Measurements from ENCODE around the gene SYT8. TPM values are rescaled to one million over a fixed set of nuclear protein-coding genes. Genes with fewer than 3 reads are reported as not detected.

The SYT8 gene
- total RNA-seq, 2 experiments from 2014 or later: not detected

DNA sequence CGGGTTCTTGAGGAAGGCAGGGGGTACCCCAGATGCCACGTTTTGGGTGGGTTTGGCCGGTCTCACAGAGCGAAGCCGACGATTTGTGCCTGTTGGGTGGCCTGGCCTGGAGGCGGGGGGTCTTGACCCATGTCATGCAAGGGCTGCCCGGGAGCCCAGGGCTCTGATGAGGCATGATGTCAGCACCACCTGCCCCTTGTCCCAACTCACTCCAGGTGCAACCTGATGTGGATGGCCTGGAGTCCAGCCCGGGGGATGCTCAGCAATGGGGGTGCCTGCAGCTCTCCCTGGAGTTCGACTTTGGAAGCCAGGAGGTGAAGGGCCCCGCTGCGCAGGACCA, 851 bp downstream of the SYT8 start:
- Mint-ChIP-seq H3K4me1 (ENCODE audit: low read depth) (peaks cover 10% of the 10 kb centered on the region), H3K27ac (no peak overlapping the region), H3K4me3 (no peak overlapping the region), H3K36me3 (ENCODE audit: low read depth) (no peaks in the 10 kb centered on the region), H3K9me3 (no peaks in the 10 kb centered on the region), H3K27me3 (peaks cover 5% of the 10 kb centered on the region)
- peaks cover 8 to 11% of the 10 kb centered on the region in 2 experiments for H3K27me3 ChIP-seq (ENCODE audit: control insufficient read depth in 1 of 2, insufficient read depth in 2 of 2, low read length in 2 of 2)
- ChIA-PET POLR2A (no interaction called here), CTCF (interaction anchor here (1.6 kb wide), 1 partner anchor 183 kb away, joined by 6 read pairs; no protein-coding TSS in a partner anchor)
- DNase-seq (peak in 3 of 14 experiments; percentile 1 to 31 (median 4)), ATAC-seq (ENCODE audit: poor library complexity) (no peak)
- H3K9me3 ChIP-seq (ENCODE audit: control insufficient read depth in 1 of 2, insufficient read depth in 1 of 2, low read length in 2 of 2): peaks cover 0 to 3% of the 10 kb centered on the region in 2 experiments
- H3K36me3 ChIP-seq (ENCODE audit: insufficient read depth, low read length): no peaks in the 10 kb centered on the region
- no peak overlapping the region for H3K4me3 ChIP-seq (ENCODE audit: low read length)
- intact Hi-C loops (cut with DNase I, micrococcal nuclease): loop anchor here (2.0 kb wide), 2 partner anchors 47 to 83 kb away; partner anchors contain the start of gene TNNT3 (in 1 of the 2)
- TF ChIP-seq, protein P1, sequence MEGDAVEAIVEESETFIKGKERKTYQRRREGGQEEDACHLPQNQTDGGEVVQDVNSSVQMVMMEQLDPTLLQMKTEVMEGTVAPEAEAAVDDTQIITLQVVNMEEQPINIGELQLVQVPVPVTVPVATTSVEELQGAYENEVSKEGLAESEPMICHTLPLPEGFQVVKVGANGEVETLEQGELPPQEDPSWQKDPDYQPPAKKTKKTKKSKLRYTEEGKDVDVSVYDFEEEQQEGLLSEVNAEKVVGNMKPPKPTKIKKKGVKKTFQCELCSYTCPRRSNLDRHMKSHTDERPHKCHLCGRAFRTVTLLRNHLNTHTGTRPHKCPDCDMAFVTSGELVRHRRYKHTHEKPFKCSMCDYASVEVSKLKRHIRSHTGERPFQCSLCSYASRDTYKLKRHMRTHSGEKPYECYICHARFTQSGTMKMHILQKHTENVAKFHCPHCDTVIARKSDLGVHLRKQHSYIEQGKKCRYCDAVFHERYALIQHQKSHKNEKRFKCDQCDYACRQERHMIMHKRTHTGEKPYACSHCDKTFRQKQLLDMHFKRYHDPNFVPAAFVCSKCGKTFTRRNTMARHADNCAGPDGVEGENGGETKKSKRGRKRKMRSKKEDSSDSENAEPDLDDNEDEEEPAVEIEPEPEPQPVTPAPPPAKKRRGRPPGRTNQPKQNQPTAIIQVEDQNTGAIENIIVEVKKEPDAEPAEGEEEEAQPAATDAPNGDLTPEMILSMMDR (IDR thresholded peaks at IDR 0.05): no peak
- no peak overlapping the region for H3K27ac ChIP-seq (ENCODE audit: low read depth in 1 of 2, low read length in 2 of 2)
- peaks cover 35% of the 10 kb centered on the region for H3K4me1 ChIP-seq (ENCODE audit: insufficient read depth, low read length)

DNA sequence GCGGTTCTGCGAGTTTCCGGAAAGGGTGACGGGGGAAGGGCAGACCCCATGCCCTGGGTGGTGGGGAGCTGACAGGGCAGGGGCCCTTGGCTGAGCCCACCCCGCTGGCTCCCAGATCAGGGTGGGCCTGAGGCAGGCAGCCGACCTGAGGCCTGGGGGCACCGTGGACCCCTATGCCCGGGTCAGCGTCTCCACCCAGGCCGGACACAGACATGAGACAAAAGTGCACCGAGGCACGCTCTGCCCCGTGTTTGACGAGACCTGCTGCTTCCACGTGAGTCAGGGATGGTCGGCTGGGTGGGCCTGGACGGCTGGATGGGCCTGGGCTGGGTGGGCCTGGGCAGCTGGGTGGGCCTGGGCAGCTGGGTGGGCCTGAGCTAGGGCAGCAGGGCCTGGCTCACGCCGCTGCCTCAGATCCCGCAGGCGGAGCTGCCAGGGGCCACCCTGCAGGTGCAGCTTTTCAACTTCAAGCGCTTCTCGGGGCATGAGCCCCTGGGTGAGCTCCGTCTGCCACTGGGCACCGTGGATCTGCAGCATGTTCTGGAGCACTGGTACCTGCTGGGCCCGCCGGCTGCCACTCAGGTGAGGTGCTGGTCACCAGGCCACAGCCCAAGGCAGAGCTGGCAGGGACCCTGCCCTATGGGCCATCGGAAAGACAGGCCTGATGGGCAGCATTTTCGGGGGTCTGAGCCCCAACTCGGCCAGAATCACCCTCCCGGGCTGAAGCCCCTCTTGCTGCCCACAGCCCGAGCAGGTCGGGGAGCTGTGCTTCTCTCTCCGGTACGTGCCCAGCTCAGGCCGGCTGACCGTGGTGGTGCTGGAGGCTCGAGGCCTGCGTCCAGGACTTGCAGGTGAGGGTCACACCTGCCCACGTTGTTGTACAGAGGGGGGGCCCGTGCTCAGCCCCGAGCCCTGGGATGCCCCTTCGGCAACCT, 1.5 kb downstream of the SYT8 start:
- H3K4me1 ChIP-seq (ENCODE audit: insufficient read depth, low read length): peaks cover 36% of the 10 kb centered on the region
- intact Hi-C loops (cut with DNase I, micrococcal nuclease): loop anchor here (2.0 kb wide), 2 partner anchors 47 to 83 kb away; partner anchors contain the start of gene TNNT3 (in 1 of the 2)
- peaks cover 8 to 11% of the 10 kb centered on the region in 2 experiments for H3K27me3 ChIP-seq (ENCODE audit: control insufficient read depth in 1 of 2, insufficient read depth in 2 of 2, low read length in 2 of 2)
- TF ChIP-seq, protein P1 (IDR thresholded peaks at IDR 0.05): no peak
- ChIA-PET CTCF (interaction anchor here (0.9 to 1.6 kb wide), 3 partner anchors 142 to 184 kb away, joined by 3 to 6 read pairs (median 3); no protein-coding TSS in a partner anchor), POLR2A (no interaction called here)
- peak in 2 of 14 experiments; percentile 5 to 36 for DNase-seq
- peaks cover 0 to 3% of the 10 kb centered on the region in 2 experiments for H3K9me3 ChIP-seq (ENCODE audit: control insufficient read depth in 1 of 2, insufficient read depth in 1 of 2, low read length in 2 of 2)
- H3K27me3 Mint-ChIP-seq: peaks cover 5% of the 10 kb centered on the region
- ATAC-seq (ENCODE audit: poor library complexity): no peak
- H3K27ac ChIP-seq (ENCODE audit: low read depth in 1 of 2, low read length in 2 of 2): no peak overlapping the region
- no peak overlapping the region for H3K4me3 ChIP-seq (ENCODE audit: low read length)
- H3K36me3 ChIP-seq (ENCODE audit: insufficient read depth, low read length): no peaks in the 10 kb centered on the region
- H3K4me3 Mint-ChIP-seq: no peak overlapping the region
- peaks cover 10% of the 10 kb centered on the region for H3K4me1 Mint-ChIP-seq (ENCODE audit: low read depth)
- no peak overlapping the region for H3K27ac Mint-ChIP-seq
- no peaks in the 10 kb centered on the region for H3K9me3 Mint-ChIP-seq
- H3K36me3 Mint-ChIP-seq (ENCODE audit: low read depth): no peaks in the 10 kb centered on the region

DNA sequence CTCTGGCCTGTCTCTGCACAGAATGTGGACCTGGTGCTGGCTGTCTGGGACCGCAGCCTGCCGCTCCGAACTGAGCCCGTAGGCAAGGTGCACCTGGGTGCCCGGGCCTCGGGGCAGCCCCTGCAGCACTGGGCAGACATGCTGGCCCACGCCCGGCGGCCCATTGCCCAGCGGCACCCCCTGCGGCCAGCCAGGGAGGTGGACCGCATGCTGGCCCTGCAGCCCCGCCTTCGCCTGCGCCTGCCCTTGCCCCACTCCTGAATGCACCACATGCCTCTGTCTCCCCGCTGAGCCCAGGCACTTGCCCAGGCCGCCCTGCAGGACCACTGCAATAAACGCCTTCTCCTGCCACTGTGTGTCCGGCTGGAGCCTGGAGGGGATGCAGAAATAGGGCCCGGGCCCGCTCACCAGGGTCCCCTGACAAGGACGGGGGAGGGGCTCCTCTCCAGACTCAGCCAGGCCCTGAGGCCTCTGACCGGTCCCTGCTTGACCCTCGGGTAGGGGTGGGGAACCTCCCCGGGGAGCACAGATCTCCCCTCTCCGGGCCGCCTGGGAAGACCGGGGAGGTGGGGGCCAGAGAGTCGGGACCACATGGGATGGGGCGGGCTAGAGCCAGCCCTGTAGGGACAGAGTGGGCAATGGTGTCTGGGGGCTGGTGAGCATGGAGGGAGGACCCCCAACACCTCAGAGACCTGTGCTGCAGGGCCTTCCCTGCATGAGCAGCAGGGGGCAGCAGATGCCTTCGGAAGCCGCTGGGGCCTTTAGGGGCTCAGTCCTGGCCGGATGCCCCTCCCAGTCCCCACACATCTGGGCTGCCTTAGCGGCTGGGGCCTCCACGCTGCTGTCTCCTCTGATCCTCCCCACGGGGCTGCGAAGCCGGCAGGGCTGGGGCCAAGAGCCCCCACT, 2.6 kb downstream of the SYT8 start:
- Mint-ChIP-seq H3K36me3 (ENCODE audit: low read depth) (no peaks in the 10 kb centered on the region), H3K27ac (no peak overlapping the region), H3K9me3 (no peaks in the 10 kb centered on the region), H3K27me3 (no peaks in the 10 kb centered on the region), H3K4me1 (ENCODE audit: low read depth) (peaks cover 10% of the 10 kb centered on the region), H3K4me3 (no peak overlapping the region)
- Histone ChIP-seq H3K27me3 (ENCODE audit: control insufficient read depth in 1 of 2, insufficient read depth in 2 of 2, low read length in 2 of 2) (peaks cover 2 to 8% of the 10 kb centered on the region in 2 experiments), H3K4me3 (ENCODE audit: low read length) (no peak overlapping the region), H3K36me3 (ENCODE audit: insufficient read depth, low read length) (no peaks in the 10 kb centered on the region), H3K9me3 (ENCODE audit: control insufficient read depth in 1 of 2, insufficient read depth in 1 of 2, low read length in 2 of 2) (peaks cover 0 to 3% of the 10 kb centered on the region in 2 experiments), H3K4me1 (ENCODE audit: insufficient read depth, low read length) (peaks cover 31% of the 10 kb centered on the region), H3K27ac (ENCODE audit: low read depth in 1 of 2, low read length in 2 of 2) (no peak overlapping the region)
- intact Hi-C loops (cut with DNase I, micrococcal nuclease): loop anchor here (1.0 to 2.0 kb wide), 5 partner anchors 14 to 314 kb away; partner anchors contain the start of genes LSP1 (in 1 of the 2) and TNNT3 (in 1 of the 2)
- TF ChIP-seq, protein P1 (IDR thresholded peaks at IDR 0.05): peak; percentile 95
- peak; percentile 94 for ATAC-seq (ENCODE audit: poor library complexity)
- DNase-seq: peak; percentile 71 to 90 (median 78)
- POLR2A ChIA-PET: no interaction called here
- CTCF ChIA-PET: interaction anchor here (1.1 to 1.6 kb wide), 2 partner anchors 165 to 185 kb away, joined by 3 to 6 read pairs; no protein-coding TSS in a partner anchor

Measured in CD4-positive, alpha-beta T cell (primary cell).